Suprapubic skin (tissue), 4 donors: Measurements from ENCODE around the gene PALB2. TPM values are rescaled to one million over a fixed set of nuclear protein-coding genes. Genes with fewer than 3 reads are reported as not detected.
A peak's percentile ranks its signal among the peaks of the same experiment; 100 is the strongest.

Source experiments
- DNase-seq, 2 donors: peaks; one replicate each; pipeline ENCODE4 v3.0.0-alpha.2; 2019; ENCODE audit warnings: low spot score in 2 of 2
- H3K27ac ChIP-seq: fragments of 200-600 bp; sonication (generic); one replicate; pipeline ENCODE4 v1.5.1; 2019
- H3K27me3 ChIP-seq: fragments of 200-600 bp; sonication (generic); one replicate; pipeline ENCODE4 v1.5.1; 2019
- H3K36me3 ChIP-seq: fragments of 200-600 bp; sonication (generic); one replicate; pipeline ENCODE4 v1.5.1; 2019
- H3K4me1 ChIP-seq: fragments of 200-600 bp; sonication (generic); one replicate; pipeline ENCODE4 v1.5.1; 2019
- H3K4me3 ChIP-seq: fragments of 200-600 bp; sonication (generic); one replicate; pipeline ENCODE4 v1.5.1; 2019; ENCODE audit warnings: mild to moderate bottlenecking
- H3K9me3 ChIP-seq: fragments of 200-600 bp; sonication (generic); one replicate; pipeline ENCODE4 v1.5.1; 2019
- EP300 ChIP-seq: sonication (generic); formaldehyde crosslinking; IDR thresholded peaks from one replicate; pipeline ENCODE4 v1.6.1; 2017; ENCODE audit warnings: antibody characterized with exemption
- POLR2A ChIP-seq, 2 donors: fragments of 450-650 bp; IDR thresholded peaks; one replicate each; pipeline ENCODE4 v1.6.1; 2017; ENCODE audit warnings: antibody characterized with exemption in 2 of 2, mild to moderate bottlenecking in 2 of 2, moderate library complexity in 2 of 2
- POLR2AphosphoS5 ChIP-seq, 3 donors: sonication (generic); formaldehyde crosslinking; IDR thresholded peaks; one replicate each; pipeline ENCODE4 v1.6.1; 2017; ENCODE audit warnings: antibody characterized with exemption in 3 of 3
- WGBS: methylation state at CpG from one replicate; pipeline ENCODE4 v1.1.5; 2018; 5-methylcytosine and 5-hydroxymethylcytosine counted together
- total RNA-seq, 4 donors: library from RNA; depleted of rRNA; stranded (reverse); fragments of >200 nt; gene quantifications; one replicate each; pipeline ENCODE4 v1.1.0, GENCODE V29; 2016
- TF ChIP-seq, protein P1 (sequence below), 2 donors: fragments of 200-600 bp in 1 of 2; fragments of 450-650 bp in 1 of 2; sonication (generic) in 1 of 2; IDR thresholded peaks; one replicate each; pipeline ENCODE4 v1.5.1; 2016 to 2019; ENCODE audit warnings: antibody characterized with exemption in 2 of 2, mild to moderate bottlenecking in 1 of 2, moderate library complexity in 1 of 2

The PALB2 gene
- total RNA-seq, 4 donors from 2014 or later = 11.8 to 16.8 (median 15.8) TPM

DNA sequence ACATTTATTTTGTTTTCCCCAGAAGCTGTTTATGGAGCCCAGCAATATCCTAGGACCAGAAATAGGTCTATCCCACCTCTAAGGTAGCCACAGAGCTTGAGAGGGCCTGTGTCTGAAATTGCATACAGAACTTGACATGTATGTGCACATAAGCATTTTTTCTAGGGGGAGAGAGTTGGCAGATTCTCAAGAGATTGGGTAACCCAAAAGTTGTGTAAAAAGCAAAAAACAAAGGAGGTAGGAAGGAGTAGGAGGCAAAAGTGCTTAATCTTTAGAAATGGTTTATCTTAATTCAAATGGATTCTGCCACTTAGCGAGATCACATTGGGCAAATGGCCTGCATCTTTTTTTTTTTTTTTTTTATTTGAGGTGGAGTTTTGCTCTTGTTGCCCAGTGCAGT is 41.1 kb upstream of the PALB2 start:
- no peak overlapping the region for H3K27ac ChIP-seq
- H3K9me3 ChIP-seq = no peaks in the 10 kb centered on the region
- DNase-seq = no peak
- 97% methylated on average over 1 of the region's 1 CpG for WGBS
- TF ChIP-seq POLR2AphosphoS5 (IDR thresholded peaks at IDR 0.05) (no peak), EP300 (no peak), POLR2A (IDR thresholded peaks at IDR 0.05) (no peak)
- TF ChIP-seq, protein P1, sequence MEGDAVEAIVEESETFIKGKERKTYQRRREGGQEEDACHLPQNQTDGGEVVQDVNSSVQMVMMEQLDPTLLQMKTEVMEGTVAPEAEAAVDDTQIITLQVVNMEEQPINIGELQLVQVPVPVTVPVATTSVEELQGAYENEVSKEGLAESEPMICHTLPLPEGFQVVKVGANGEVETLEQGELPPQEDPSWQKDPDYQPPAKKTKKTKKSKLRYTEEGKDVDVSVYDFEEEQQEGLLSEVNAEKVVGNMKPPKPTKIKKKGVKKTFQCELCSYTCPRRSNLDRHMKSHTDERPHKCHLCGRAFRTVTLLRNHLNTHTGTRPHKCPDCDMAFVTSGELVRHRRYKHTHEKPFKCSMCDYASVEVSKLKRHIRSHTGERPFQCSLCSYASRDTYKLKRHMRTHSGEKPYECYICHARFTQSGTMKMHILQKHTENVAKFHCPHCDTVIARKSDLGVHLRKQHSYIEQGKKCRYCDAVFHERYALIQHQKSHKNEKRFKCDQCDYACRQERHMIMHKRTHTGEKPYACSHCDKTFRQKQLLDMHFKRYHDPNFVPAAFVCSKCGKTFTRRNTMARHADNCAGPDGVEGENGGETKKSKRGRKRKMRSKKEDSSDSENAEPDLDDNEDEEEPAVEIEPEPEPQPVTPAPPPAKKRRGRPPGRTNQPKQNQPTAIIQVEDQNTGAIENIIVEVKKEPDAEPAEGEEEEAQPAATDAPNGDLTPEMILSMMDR (IDR thresholded peaks at IDR 0.05) = no peak
- peaks cover 13% of the 10 kb centered on the region for H3K36me3 ChIP-seq
- no peak overlapping the region for H3K4me3 ChIP-seq
- H3K4me1 ChIP-seq = peaks cover 18% of the 10 kb centered on the region
- H3K27me3 ChIP-seq = no peaks in the 10 kb centered on the region

GRCh38 chr16:23679986-23680336 is 38.9 kb upstream of the PALB2 start:
- WGBS = 47% methylated on average over 6 of the region's 6 CpGs
- Histone ChIP-seq H3K4me1 (peaks cover 18% of the 10 kb centered on the region), H3K4me3 (no peak overlapping the region), H3K27me3 (no peaks in the 10 kb centered on the region), H3K27ac (no peak overlapping the region), H3K36me3 (peaks cover 10% of the 10 kb centered on the region), H3K9me3 (no peaks in the 10 kb centered on the region)
- no peak for TF ChIP-seq POLR2A (IDR thresholded peaks at IDR 0.05)
- TF ChIP-seq, protein P1 (IDR thresholded peaks at IDR 0.05) = no peak
- no peak for DNase-seq

DNA sequence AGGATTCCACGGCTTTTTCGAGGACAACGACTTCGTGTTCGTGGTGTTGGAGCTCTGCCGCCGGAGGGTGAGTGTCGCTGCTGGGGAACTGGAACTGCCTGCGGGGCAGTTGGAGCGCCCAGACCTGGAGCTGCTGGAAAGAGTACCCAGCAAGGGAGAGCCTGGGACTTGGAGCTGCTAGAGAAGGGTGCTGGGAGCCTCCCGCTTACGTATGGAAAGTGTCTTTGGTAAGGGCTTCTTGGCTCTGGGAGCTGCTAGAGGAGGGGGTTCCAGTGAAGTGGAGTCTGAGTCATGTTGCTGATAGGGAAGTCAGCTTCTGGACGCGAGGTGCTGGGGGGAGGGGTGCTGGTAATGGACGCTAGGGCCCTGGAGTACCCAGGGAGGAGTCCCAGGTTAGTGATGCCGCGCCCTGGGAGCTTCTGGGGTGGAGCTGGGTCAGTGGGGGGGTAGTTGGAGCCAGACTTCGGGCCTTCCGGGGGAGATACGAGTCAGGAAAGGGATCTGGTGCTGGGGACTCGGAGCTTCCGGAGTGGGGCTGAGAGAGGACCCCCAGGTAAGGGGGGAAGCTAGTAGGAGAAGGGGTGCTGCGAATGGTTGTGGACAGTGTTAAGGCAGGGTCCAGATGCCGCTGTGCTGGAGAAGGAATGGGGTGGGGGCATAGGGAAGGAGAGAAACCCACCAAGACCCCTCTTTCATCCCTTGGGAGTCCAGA is 38.3 kb upstream of the PALB2 start:
- no peak for DNase-seq
- H3K27ac ChIP-seq = no peak overlapping the region
- TF ChIP-seq, protein P1 (IDR thresholded peaks at IDR 0.05) = no peak
- TF ChIP-seq EP300 = no peak
- TF ChIP-seq POLR2A (IDR thresholded peaks at IDR 0.05) = no peak
- no peak for TF ChIP-seq POLR2AphosphoS5 (IDR thresholded peaks at IDR 0.05)
- H3K4me3 ChIP-seq = peak overlapping the region; percentile 56
- no peaks in the 10 kb centered on the region for H3K27me3 ChIP-seq
- peaks cover 18% of the 10 kb centered on the region for H3K4me1 ChIP-seq
- no peaks in the 10 kb centered on the region for H3K9me3 ChIP-seq
- 15% methylated on average over 24 of the region's 24 CpGs for WGBS
- peaks cover 10% of the 10 kb centered on the region for H3K36me3 ChIP-seq

DNA sequence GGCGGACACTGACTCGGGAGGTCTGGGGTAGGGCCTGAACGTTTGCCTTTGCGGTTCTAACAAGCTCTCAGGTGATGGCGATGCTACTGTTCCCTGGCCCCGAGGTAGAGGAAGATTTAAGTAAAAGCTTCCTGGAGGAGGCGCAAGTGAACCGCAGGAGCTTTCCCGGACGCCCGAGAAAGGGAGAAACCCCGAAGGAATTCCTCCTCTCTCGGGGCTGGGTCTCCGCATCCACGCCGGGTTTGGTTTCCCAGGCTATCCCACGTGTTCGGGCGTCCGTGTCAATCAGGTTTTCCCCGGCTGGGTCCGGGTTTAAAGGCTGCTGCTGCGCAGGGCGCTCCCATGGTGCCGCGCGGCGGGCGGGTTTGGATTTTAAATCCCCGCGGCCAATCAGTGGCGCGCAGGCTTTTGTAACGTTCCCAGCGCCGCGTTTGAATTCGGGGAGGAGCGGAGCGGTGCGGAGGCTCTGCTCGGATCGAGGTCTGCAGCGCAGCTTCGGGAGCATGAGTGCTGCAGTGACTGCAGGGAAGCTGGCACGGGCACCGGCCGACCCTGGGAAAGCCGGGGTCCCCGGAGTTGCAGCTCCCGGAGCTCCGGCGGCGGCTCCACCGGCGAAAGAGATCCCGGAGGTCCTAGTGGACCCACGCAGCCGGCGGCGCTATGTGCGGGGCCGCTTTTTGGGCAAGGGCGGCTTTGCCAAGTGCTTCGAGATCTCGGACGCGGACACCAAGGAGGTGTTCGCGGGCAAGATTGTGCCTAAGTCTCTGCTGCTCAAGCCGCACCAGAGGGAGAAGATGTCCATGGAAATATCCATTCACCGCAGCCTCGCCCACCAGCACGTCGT is 37.5 kb upstream of the PALB2 start, which contains the start of gene PLK1:
PLK1 (plus strand) TSS at position 460 of the 844 bp plus-strand sequence; CDS start at position 504, 44 bp downstream.
- H3K4me3 ChIP-seq = peak within 1 kb of the TSS; percentile 56
- H3K4me1 ChIP-seq = peaks cover 18% of the 10 kb centered on the region
- no peak for TF ChIP-seq EP300
- TF ChIP-seq, protein P1 (IDR thresholded peaks at IDR 0.05) = no peak
- TF ChIP-seq POLR2A (IDR thresholded peaks at IDR 0.05) = no peak
- no peak for TF ChIP-seq POLR2AphosphoS5 (IDR thresholded peaks at IDR 0.05)
- WGBS = 2% methylated on average over 27 of the region's 75 CpGs
- no peaks in the 10 kb centered on the region for H3K9me3 ChIP-seq
- no peaks in the 10 kb centered on the region for H3K27me3 ChIP-seq
- peak in 1 of 2 donors; percentile 70 for DNase-seq
- H3K36me3 ChIP-seq = peaks cover 4% of the 10 kb centered on the region
- H3K27ac ChIP-seq = no peak within 1 kb of the TSS

DNA sequence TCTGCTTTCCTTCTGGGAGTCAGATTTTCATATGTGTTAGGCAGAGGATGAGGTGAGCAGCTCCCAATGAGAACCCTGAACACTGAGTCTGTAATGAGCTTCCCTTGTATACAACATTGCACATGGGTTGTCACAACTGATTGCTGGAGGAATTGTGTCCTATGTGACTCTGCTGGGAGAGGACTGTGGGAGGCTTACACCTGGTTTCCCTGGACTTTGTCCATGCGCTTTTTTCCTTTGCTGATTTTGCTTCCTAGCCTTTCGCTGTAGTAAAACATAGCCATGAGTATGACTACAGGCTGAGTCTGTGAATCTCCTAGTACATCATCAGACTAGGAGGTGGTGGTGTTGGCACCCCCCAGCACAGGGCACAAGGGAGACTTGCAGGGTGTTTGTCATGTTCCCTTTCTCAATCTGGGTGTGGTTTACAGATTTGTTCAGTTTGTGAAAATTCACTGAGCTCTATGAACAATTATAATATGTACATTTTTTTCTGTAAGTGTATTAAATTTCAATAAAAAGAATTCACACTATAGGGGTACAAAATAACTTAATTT is 35.9 kb upstream of the PALB2 start:
- TF ChIP-seq, protein P1 (IDR thresholded peaks at IDR 0.05) = no peak
- no peak for TF ChIP-seq POLR2AphosphoS5 (IDR thresholded peaks at IDR 0.05)
- no peak for TF ChIP-seq EP300
- no peak for TF ChIP-seq POLR2A (IDR thresholded peaks at IDR 0.05)
- H3K27ac ChIP-seq = no peak overlapping the region
- H3K36me3 ChIP-seq = no peaks in the 10 kb centered on the region
- no peaks in the 10 kb centered on the region for H3K27me3 ChIP-seq
- no peak overlapping the region for H3K4me3 ChIP-seq
- no peak for DNase-seq
- H3K4me1 ChIP-seq = peaks cover 18% of the 10 kb centered on the region
- H3K9me3 ChIP-seq = no peaks in the 10 kb centered on the region
- 85% methylated on average over 2 of the region's 2 CpGs for WGBS
